Neuron (in vitro differentiated cells): Measurements from ENCODE around the gene ZNF200.
A peak's percentile ranks its signal among the peaks of the same experiment; 100 is the strongest.
"Not testable (repeated sequence)": the region's sequence is repeated elsewhere in the genome, so short reads cannot be mapped to it uniquely, and the experiment has no call there.

Source experiments
- H2AFZ ChIP-seq: one replicate; pipeline ENCODE4 v1.6.1; 2013; ENCODE audit warnings: low read depth, mild to moderate bottlenecking, inconsistent platforms, low read length, moderate library complexity
- H3K27me3 ChIP-seq: one replicate; pipeline ENCODE4 v1.6.1; 2013; ENCODE audit warnings: low read length; ENCODE audit not compliant: insufficient read depth
- H3K36me3 ChIP-seq: one replicate; pipeline ENCODE4 v1.6.1; 2013; ENCODE audit warnings: low read length; ENCODE audit not compliant: insufficient read depth
- H3K4me1 ChIP-seq: one replicate; pipeline ENCODE4 v1.6.1; 2013; ENCODE audit warnings: low read length; ENCODE audit not compliant: insufficient read depth
- H3K4me3 ChIP-seq: 2 replicates; pipeline ENCODE4 v1.5.1; 2013; ENCODE audit warnings: mild to moderate bottlenecking, low read length, moderate library complexity
- H3K9me3 ChIP-seq: one replicate; pipeline ENCODE4 v1.6.1; 2013; ENCODE audit warnings: low read length

Gene ZNF200

GRCh38 chr16:3205939-3206338 lies 29.0 kb downstream of the ZNF200 start:
- not testable (repeated sequence) for H2AFZ ChIP-seq, H3K4me3 ChIP-seq, H3K9me3 ChIP-seq, H3K36me3 ChIP-seq, H3K27me3 ChIP-seq
- peaks cover 16% of the 10 kb centered on the region for H3K4me1 ChIP-seq

GRCh38 chr16:3202903-3203539 lies 31.9 kb downstream of the ZNF200 start:
- H3K9me3 ChIP-seq: peaks cover 3% of the 10 kb centered on the region
- no peak overlapping the region for H3K4me3 ChIP-seq
- no peak overlapping the region for H2AFZ ChIP-seq
- no peaks in the 10 kb centered on the region for H3K36me3 ChIP-seq
- peaks cover 16% of the 10 kb centered on the region for H3K4me1 ChIP-seq
- H3K27me3 ChIP-seq: peaks cover 5% of the 10 kb centered on the region

- Histone ChIP-seq H3K36me3 (no peaks in the 10 kb centered on the region), H3K4me1 (peaks cover 11% of the 10 kb centered on the region), H3K9me3 (no peaks in the 10 kb centered on the region), H3K27me3 (peaks cover 5% of the 10 kb centered on the region), H2AFZ (no peak overlapping the region), H3K4me3 (no peak overlapping the region)
Observed at GRCh38 chr16:3198334-3199072, 36.5 kb downstream of the ZNF200 start.

GRCh38 chr16:3197694-3198333 lies 37.1 kb downstream of the ZNF200 start:
- H3K4me3 ChIP-seq, H3K4me1 ChIP-seq, H3K36me3 ChIP-seq, H3K27me3 ChIP-seq, H2AFZ ChIP-seq, H3K9me3 ChIP-seq: not testable (repeated sequence)

- Histone ChIP-seq H3K9me3 (no peaks in the 10 kb centered on the region), H3K4me1 (no peaks in the 10 kb centered on the region), H3K27me3 (peaks cover 11% of the 10 kb centered on the region), H2AFZ (no peak overlapping the region), H3K36me3 (no peaks in the 10 kb centered on the region), H3K4me3 (no peak overlapping the region)
Observed at GRCh38 chr16:3195975-3196374, 39.0 kb downstream of the ZNF200 start.

GRCh38 chr16:3194792-3195191 lies 40.2 kb downstream of the ZNF200 start:
- Histone ChIP-seq H3K36me3 (no peaks in the 10 kb centered on the region), H3K9me3 (no peaks in the 10 kb centered on the region), H2AFZ (no peak overlapping the region), H3K4me3 (no peak overlapping the region), H3K4me1 (no peaks in the 10 kb centered on the region), H3K27me3 (peaks cover 22% of the 10 kb centered on the region)

- Histone ChIP-seq H3K4me3 (no peak overlapping the region), H2AFZ (no peak overlapping the region), H3K27me3 (peaks cover 22% of the 10 kb centered on the region), H3K9me3 (no peaks in the 10 kb centered on the region), H3K4me1 (no peaks in the 10 kb centered on the region), H3K36me3 (no peaks in the 10 kb centered on the region)
Observed at GRCh38 chr16:3193221-3194212, 41.4 kb downstream of the ZNF200 start.

GRCh38 chr16:3192476-3193019 lies 42.4 kb downstream of the ZNF200 start:
- H3K36me3 ChIP-seq: no peaks in the 10 kb centered on the region
- no peak overlapping the region for H3K4me3 ChIP-seq
- no peak overlapping the region for H2AFZ ChIP-seq
- H3K27me3 ChIP-seq: peaks cover 16% of the 10 kb centered on the region
- no peaks in the 10 kb centered on the region for H3K9me3 ChIP-seq
- H3K4me1 ChIP-seq: no peaks in the 10 kb centered on the region

GRCh38 chr16:3190949-3191353 lies 44.0 kb downstream of the ZNF200 start:
- H3K9me3 ChIP-seq: no peaks in the 10 kb centered on the region
- H3K27me3 ChIP-seq: peaks cover 17% of the 10 kb centered on the region

GRCh38 chr16:3189869-3190268 lies 45.1 kb downstream of the ZNF200 start:
- peaks cover 21% of the 10 kb centered on the region for H3K27me3 ChIP-seq
- peak overlapping the region; percentile 48 for H3K4me3 ChIP-seq

More at GRCh38 chr16:3190949-3191353, 44.0 kb downstream of the ZNF200 start:
- no peak overlapping the region for H2AFZ ChIP-seq
- H3K4me1 ChIP-seq: no peaks in the 10 kb centered on the region
- H3K36me3 ChIP-seq: no peaks in the 10 kb centered on the region
- H3K4me3 ChIP-seq: peak overlapping the region; percentile 27

GRCh38 chr16:3188925-3189825 lies 45.8 kb downstream of the ZNF200 start:
- Histone ChIP-seq H3K36me3 (no peaks in the 10 kb centered on the region), H2AFZ (peak overlapping the region; percentile 99), H3K27me3 (peaks cover 24% of the 10 kb centered on the region), H3K4me3 (peak overlapping the region; percentile 48), H3K9me3 (no peaks in the 10 kb centered on the region), H3K4me1 (no peaks in the 10 kb centered on the region)

More at GRCh38 chr16:3189869-3190268, 45.1 kb downstream of the ZNF200 start:
- Histone ChIP-seq H3K4me1 (no peaks in the 10 kb centered on the region), H3K9me3 (no peaks in the 10 kb centered on the region), H2AFZ (no peak overlapping the region), H3K36me3 (no peaks in the 10 kb centered on the region)

- peaks cover 29% of the 10 kb centered on the region for H3K27me3 ChIP-seq
- H3K9me3 ChIP-seq: no peaks in the 10 kb centered on the region
Observed at GRCh38 chr16:3188675-3188924, 46.4 kb downstream of the ZNF200 start.

More at GRCh38 chr16:3188675-3188924, 46.4 kb downstream of the ZNF200 start:
- Histone ChIP-seq H2AFZ (peak overlapping the region; percentile 99), H3K36me3 (no peaks in the 10 kb centered on the region), H3K4me1 (no peaks in the 10 kb centered on the region), H3K4me3 (peak overlapping the region; percentile 48)
